Colonic mucosa (tissue), 4 donors: ENCODE data around the gene STRADB. TPM values are rescaled to one million over a fixed set of nuclear protein-coding genes. Genes with fewer than 3 reads are reported as not detected.
"Not testable (repeated sequence)": the region's sequence is repeated elsewhere in the genome, so short reads cannot be mapped to it uniquely, and the experiment has no call there.

ENCODE experiments used
- DNase-seq: peaks from one replicate; pipeline ENCODE4 v3.0.0-alpha.2; 2020
- H3K27ac ChIP-seq: fragments of 200-600 bp; one replicate; pipeline ENCODE4 v1.8.0; 2021
- H3K27me3 ChIP-seq: fragments of 200-600 bp; one replicate; pipeline ENCODE4 v1.8.0; 2021
- H3K36me3 ChIP-seq: fragments of 200-600 bp; one replicate; pipeline ENCODE4 v1.8.0; 2021
- H3K4me1 ChIP-seq: fragments of 200-600 bp; one replicate; pipeline ENCODE4 v1.8.0; 2021; ENCODE audit warnings: mild to moderate bottlenecking
- H3K4me3 ChIP-seq: fragments of 200-600 bp; one replicate; pipeline ENCODE4 v1.8.0; 2021
- H3K9ac ChIP-seq, 2 donors: one replicate each; pipeline ENCODE4 v1.7.0; 2013; ENCODE audit warnings: control low read depth in 2 of 2, low read depth in 2 of 2, low read length in 2 of 2
- H3K9me3 ChIP-seq: fragments of 200-600 bp; one replicate; pipeline ENCODE4 v1.8.0; 2021
- CTCF ChIP-seq: fragments of 200-600 bp; IDR thresholded peaks from one replicate; pipeline ENCODE4 v1.8.0; 2022; ENCODE audit warnings: antibody characterized with exemption, mild to moderate bottlenecking
- intact Hi-C: fragments of 100-400 bp; cut with DNase I; formaldehyde crosslinking; loops from one replicate; pipeline ENCODE4 v1.14.1; 2022
- total RNA-seq, 2 donors: library from RNA; stranded (reverse); fragmentation: NEBNext Ultra II Directional in 1 of 2; extraction: Animal tissue kit (Norgen Biotek cat#: 25700) in 1 of 2; gene quantifications; one replicate each; pipeline ENCODE4 v1.2.1, GENCODE V29; 2021
- donor health status: healthy.
- donor health status: DM: no; HTN: no; CAD: no.
- donor health status: DM: no; HTN: no; CAD: no.

The STRADB gene
- total RNA-seq, 2 donors from 2014 or later: 50.0 to 50.9 TPM

GRCh38 chr2:201420442-201421113 lies 31.0 kb upstream of the STRADB start:
- Histone ChIP-seq H3K27me3 (no peaks in the 10 kb centered on the region), H3K36me3 (no peaks in the 10 kb centered on the region), H3K4me1 (no peaks in the 10 kb centered on the region), H3K27ac (no peak overlapping the region), H3K9me3 (no peaks in the 10 kb centered on the region), H3K9ac (no peak overlapping the region), H3K4me3 (no peak overlapping the region)
- DNase-seq: no peak
- intact Hi-C loops: no loop called here
- TF ChIP-seq CTCF: no peak

GRCh38 chr2:201425952-201426351 lies 25.6 kb upstream of the STRADB start:
- Histone ChIP-seq H3K4me1 (no peaks in the 10 kb centered on the region), H3K9ac (no peak overlapping the region), H3K36me3 (no peaks in the 10 kb centered on the region), H3K27ac (no peak overlapping the region), H3K27me3 (no peaks in the 10 kb centered on the region), H3K4me3 (no peak overlapping the region), H3K9me3 (no peaks in the 10 kb centered on the region)
- no peak for DNase-seq
- TF ChIP-seq CTCF: no peak
- intact Hi-C loops: no loop called here

GRCh38 chr2:201428366-201428765 lies 23.2 kb upstream of the STRADB start:
- H3K9ac ChIP-seq, H3K36me3 ChIP-seq, H3K4me3 ChIP-seq, H3K27me3 ChIP-seq, intact Hi-C loops, DNase-seq, H3K9me3 ChIP-seq, H3K27ac ChIP-seq, H3K4me1 ChIP-seq: not testable (repeated sequence)

- H3K9me3 ChIP-seq, H3K9ac ChIP-seq, H3K27ac ChIP-seq, H3K4me1 ChIP-seq, DNase-seq, H3K27me3 ChIP-seq, intact Hi-C loops, H3K4me3 ChIP-seq, H3K36me3 ChIP-seq: not testable (repeated sequence)
Observed at GRCh38 chr2:201429835-201430234, 21.7 kb upstream of the STRADB start.

- H3K27ac ChIP-seq, H3K36me3 ChIP-seq, H3K9ac ChIP-seq, H3K27me3 ChIP-seq, H3K4me1 ChIP-seq, H3K9me3 ChIP-seq, intact Hi-C loops, DNase-seq, H3K4me3 ChIP-seq: not testable (repeated sequence)
Observed at GRCh38 chr2:201430322-201430721, 21.2 kb upstream of the STRADB start.

- Histone ChIP-seq H3K4me1 (no peaks in the 10 kb centered on the region), H3K36me3 (no peaks in the 10 kb centered on the region), H3K4me3 (no peak overlapping the region), H3K27me3 (no peaks in the 10 kb centered on the region), H3K9ac (no peak overlapping the region), H3K9me3 (no peaks in the 10 kb centered on the region), H3K27ac (no peak overlapping the region)
- intact Hi-C loops: no loop called here
- DNase-seq: no peak
- TF ChIP-seq CTCF: no peak
Observed at GRCh38 chr2:201430839-201431238, 20.7 kb upstream of the STRADB start.

GRCh38 chr2:201432038-201432620 lies 19.4 kb upstream of the STRADB start:
- intact Hi-C loops: no loop called here
- Histone ChIP-seq H3K4me1 (no peaks in the 10 kb centered on the region), H3K9me3 (no peaks in the 10 kb centered on the region), H3K36me3 (no peaks in the 10 kb centered on the region), H3K9ac (no peak overlapping the region), H3K27me3 (no peaks in the 10 kb centered on the region), H3K4me3 (no peak overlapping the region), H3K27ac (no peak overlapping the region)
- no peak for TF ChIP-seq CTCF
- no peak for DNase-seq
